Sigmoid colon (tissue), 4 donors: ENCODE measurements around the gene RAP2B.

Experiments
- CTCF ChIP-seq, 4 experiments: fragments of 450-650 bp in 3 of 4; fragments of 200-600 bp in 1 of 4; IDR thresholded peaks; one replicate each; pipeline ENCODE4 v1.5.1; 2016 to 2019; ENCODE audit warnings: antibody characterized with exemption in 4 of 4, mild to moderate bottlenecking in 3 of 4, moderate library complexity in 2 of 4
- EP300 ChIP-seq, 4 donors: sonication (generic); formaldehyde crosslinking; IDR thresholded peaks; one replicate each; pipeline ENCODE4 v1.6.1; 2017; ENCODE audit warnings: antibody characterized with exemption in 4 of 4
- POLR2A ChIP-seq, 2 donors: fragments of 450-650 bp; IDR thresholded peaks; one replicate each; pipeline ENCODE4 v1.6.1; 2016; ENCODE audit warnings: antibody characterized with exemption in 2 of 2, mild to moderate bottlenecking in 2 of 2, moderate library complexity in 2 of 2
- POLR2AphosphoS5 ChIP-seq, 4 donors: sonication (generic); formaldehyde crosslinking; IDR thresholded peaks; one replicate each; pipeline ENCODE4 v1.6.1; 2017; ENCODE audit warnings: antibody characterized with exemption in 4 of 4

GRCh38 chr3:153138276-153139210, 23.5 kb upstream of the RAP2B start:
- no peak for TF ChIP-seq CTCF (IDR thresholded peaks at IDR 0.05)
- TF ChIP-seq POLR2A (IDR thresholded peaks at IDR 0.05): no peak
- peak in 1 of 4 donors; percentile 33 for TF ChIP-seq EP300 (IDR thresholded peaks at IDR 0.05)
- TF ChIP-seq POLR2AphosphoS5 (IDR thresholded peaks at IDR 0.05): peak in 2 of 4 donors; percentile 27 to 78
